KMS-11 (cell line): ENCODE measurements around the gene HELZ2.

ENCODE experiments used
- H2AFZ ChIP-seq: fragments of 200-600 bp; sonication (generic); 2 replicates; pipeline ENCODE4 v1.6.1; 2016; ENCODE audit warnings: antibody characterized with exemption, mixed run types, low read depth
- H3K27ac ChIP-seq: fragments of 200-600 bp; sonication (generic); 2 replicates; pipeline ENCODE4 v1.6.1; 2016; ENCODE audit warnings: mild to moderate bottlenecking, mixed run types
- H3K27me3 ChIP-seq: fragments of 200-600 bp; sonication (generic); 2 replicates; pipeline ENCODE4 v1.6.1; 2017; ENCODE audit warnings: mild to moderate bottlenecking, low read depth, mixed run types, moderate library complexity; ENCODE audit not compliant: insufficient read depth
- H3K36me3 ChIP-seq: fragments of 200-600 bp; sonication (generic); 2 replicates; pipeline ENCODE4 v1.6.1; 2017; ENCODE audit warnings: mild to moderate bottlenecking, mixed run types; ENCODE audit not compliant: insufficient read depth
- H3K4me1 ChIP-seq: fragments of 200-600 bp; sonication (generic); 2 replicates; pipeline ENCODE4 v1.6.1; 2016; ENCODE audit warnings: mild to moderate bottlenecking, low read depth, mixed run types; ENCODE audit not compliant: poor library complexity, severe bottlenecking
- H3K4me2 ChIP-seq: fragments of 200-600 bp; sonication (generic); 2 replicates; pipeline ENCODE4 v1.7.0; 2016; ENCODE audit warnings: mild to moderate bottlenecking, mixed run types
- H3K4me3 ChIP-seq: fragments of 200-600 bp; sonication (generic); IDR thresholded peaks from 2 replicates; pipeline ENCODE4 v1.6.1; 2017; ENCODE audit warnings: low read depth, low read length, mixed read lengths; ENCODE audit not compliant: insufficient read depth
- H3K79me2 ChIP-seq: fragments of 200-600 bp; sonication (generic); 2 replicates; pipeline ENCODE4 v1.6.1; 2016; ENCODE audit warnings: low read depth, mixed run types; ENCODE audit not compliant: insufficient read depth
- H3K9ac ChIP-seq: fragments of 200-600 bp; sonication (generic); 2 replicates; pipeline ENCODE4 v1.6.1; 2016; ENCODE audit warnings: mild to moderate bottlenecking, mixed run types
- H4K20me1 ChIP-seq: fragments of 200-600 bp; sonication (generic); 2 replicates; pipeline ENCODE4 v1.6.1; 2016; ENCODE audit warnings: mild to moderate bottlenecking, mixed run types; ENCODE audit not compliant: insufficient read depth
- TF ChIP-seq, protein P1 (sequence below): fragments of 200-600 bp; sonication (generic); conservative IDR thresholded peaks from 2 replicates; pipeline ENCODE4 v1.6.1; 2017; ENCODE audit warnings: low read depth, mild to moderate bottlenecking, antibody characterized with exemption, low read length, moderate library complexity, mixed read lengths

The HELZ2 gene

DNA sequence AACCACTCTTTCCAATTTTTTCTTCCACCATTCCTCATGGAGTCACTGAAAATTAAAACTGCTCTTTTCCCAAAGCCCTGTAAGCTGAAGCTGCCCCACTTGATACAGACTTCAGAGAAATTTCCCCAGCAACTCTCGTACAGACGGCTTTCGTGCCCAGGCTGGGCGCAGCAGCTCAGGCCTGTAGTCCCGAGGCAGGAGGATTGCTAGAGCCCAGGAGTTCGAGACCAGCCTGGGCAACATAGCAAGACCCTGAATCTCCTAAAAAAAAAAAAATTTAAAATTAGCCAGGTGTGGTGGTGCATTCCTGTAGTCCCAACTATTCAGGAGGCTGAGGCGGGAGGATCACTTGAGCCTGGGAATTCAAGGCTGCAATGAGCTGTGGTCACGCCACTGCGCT, 46.9 kb downstream of the HELZ2 start:
- Histone ChIP-seq H3K36me3 (no peaks in the 10 kb centered on the region), H4K20me1 (no peaks in the 10 kb centered on the region), H3K4me1 (no peaks in the 10 kb centered on the region), H3K79me2 (no peaks in the 10 kb centered on the region), H3K4me2 (no peak overlapping the region), H3K27me3 (peaks cover 72% of the 10 kb centered on the region), H3K9ac (no peak overlapping the region), H3K4me3 (no peak overlapping the region), H2AFZ (no peak overlapping the region), H3K27ac (no peak overlapping the region)
- TF ChIP-seq, protein P1, sequence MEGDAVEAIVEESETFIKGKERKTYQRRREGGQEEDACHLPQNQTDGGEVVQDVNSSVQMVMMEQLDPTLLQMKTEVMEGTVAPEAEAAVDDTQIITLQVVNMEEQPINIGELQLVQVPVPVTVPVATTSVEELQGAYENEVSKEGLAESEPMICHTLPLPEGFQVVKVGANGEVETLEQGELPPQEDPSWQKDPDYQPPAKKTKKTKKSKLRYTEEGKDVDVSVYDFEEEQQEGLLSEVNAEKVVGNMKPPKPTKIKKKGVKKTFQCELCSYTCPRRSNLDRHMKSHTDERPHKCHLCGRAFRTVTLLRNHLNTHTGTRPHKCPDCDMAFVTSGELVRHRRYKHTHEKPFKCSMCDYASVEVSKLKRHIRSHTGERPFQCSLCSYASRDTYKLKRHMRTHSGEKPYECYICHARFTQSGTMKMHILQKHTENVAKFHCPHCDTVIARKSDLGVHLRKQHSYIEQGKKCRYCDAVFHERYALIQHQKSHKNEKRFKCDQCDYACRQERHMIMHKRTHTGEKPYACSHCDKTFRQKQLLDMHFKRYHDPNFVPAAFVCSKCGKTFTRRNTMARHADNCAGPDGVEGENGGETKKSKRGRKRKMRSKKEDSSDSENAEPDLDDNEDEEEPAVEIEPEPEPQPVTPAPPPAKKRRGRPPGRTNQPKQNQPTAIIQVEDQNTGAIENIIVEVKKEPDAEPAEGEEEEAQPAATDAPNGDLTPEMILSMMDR, result no peak

DNA sequence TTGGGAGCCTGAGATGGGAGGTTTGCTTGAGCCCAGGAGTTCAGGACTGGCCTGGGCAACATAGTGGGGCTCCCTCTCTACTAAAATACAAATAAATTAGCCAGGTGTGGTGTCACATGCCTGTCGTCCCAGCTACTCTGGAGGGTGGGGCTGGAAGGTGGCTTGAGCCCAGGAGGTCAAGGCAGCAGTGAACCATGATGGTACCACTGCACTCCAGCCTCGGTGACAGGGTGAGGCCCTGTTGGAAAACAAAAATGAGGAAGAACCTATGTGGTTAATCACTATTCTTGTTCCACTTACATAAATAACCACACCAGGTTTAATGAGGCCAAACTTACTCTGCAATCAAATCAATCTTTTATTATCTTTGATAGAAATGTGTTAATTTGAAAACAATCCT, 48.1 kb downstream of the HELZ2 start:
- no peaks in the 10 kb centered on the region for H3K4me1 ChIP-seq
- peaks cover 63% of the 10 kb centered on the region for H3K27me3 ChIP-seq
- no peaks in the 10 kb centered on the region for H3K36me3 ChIP-seq
- no peak overlapping the region for H2AFZ ChIP-seq
- H3K27ac ChIP-seq, result no peak overlapping the region
- H3K4me3 ChIP-seq, result no peak overlapping the region
- no peaks in the 10 kb centered on the region for H3K79me2 ChIP-seq
- no peak overlapping the region for H3K9ac ChIP-seq
- no peak overlapping the region for H3K4me2 ChIP-seq
- no peaks in the 10 kb centered on the region for H4K20me1 ChIP-seq
- TF ChIP-seq, protein P1, result no peak

DNA sequence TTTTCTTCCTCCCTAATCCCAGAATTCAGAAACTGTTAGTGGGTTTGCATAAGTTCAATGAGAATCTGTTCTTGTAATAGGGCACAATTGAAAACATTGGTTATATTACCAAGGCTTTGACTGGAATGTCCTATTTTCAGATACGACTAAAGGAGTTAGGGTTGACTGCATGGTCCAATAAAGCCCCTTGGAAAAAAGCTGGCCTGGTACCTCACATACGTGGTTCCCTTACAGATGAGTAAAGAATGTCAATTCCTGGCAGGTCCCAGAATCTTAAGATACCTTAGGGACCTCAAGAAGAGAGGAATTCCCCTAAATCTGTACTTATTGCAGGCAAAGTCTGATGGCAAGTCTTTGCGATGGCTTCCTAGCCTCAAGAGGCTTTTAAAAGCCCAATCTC, 48.9 kb downstream of the HELZ2 start:
- Histone ChIP-seq H4K20me1 (no peaks in the 10 kb centered on the region), H3K36me3 (no peaks in the 10 kb centered on the region), H3K27me3 (peaks cover 57% of the 10 kb centered on the region), H3K4me1 (no peaks in the 10 kb centered on the region), H3K4me2 (no peak overlapping the region), H3K27ac (no peak overlapping the region), H3K4me3 (no peak overlapping the region), H3K9ac (no peak overlapping the region), H3K79me2 (no peaks in the 10 kb centered on the region), H2AFZ (no peak overlapping the region)
- TF ChIP-seq, protein P1, result no peak
